Osteoblast (primary cell): Measurements from ENCODE around the gene IGFBP2. TPM values are rescaled to one million over a fixed set of nuclear protein-coding genes. Genes with fewer than 3 reads are reported as not detected.

ENCODE experiments used
- DNase-seq: peaks from one replicate; pipeline ENCODE4 v3.0.0; 2011; ENCODE audit warnings: low spot score, mixed read lengths; ENCODE audit not compliant: insufficient read length; ENCODE audit errors: missing footprints
- H2AFZ ChIP-seq: 2 replicates; pipeline ENCODE4 v1.6.0; 2011; ENCODE audit warnings: mild to moderate bottlenecking, low read length
- H3K27ac ChIP-seq: 2 replicates; pipeline ENCODE4 v1.5.1; 2011; ENCODE audit warnings: mild to moderate bottlenecking, low read depth, low read length, moderate library complexity
- H3K27me3 ChIP-seq: 2 replicates; pipeline ENCODE4 v1.6.0; 2012; ENCODE audit warnings: mild to moderate bottlenecking, control low read depth, inconsistent platforms, low read length, moderate library complexity; ENCODE audit not compliant: insufficient read depth
- H3K36me3 ChIP-seq: 2 replicates; pipeline ENCODE4 v1.5.1; 2011; ENCODE audit warnings: mild to moderate bottlenecking, low read length, control low read depth, moderate library complexity; ENCODE audit not compliant: insufficient read depth
- H3K4me1 ChIP-seq: 2 replicates; pipeline ENCODE4 v1.5.1; 2011; ENCODE audit warnings: mild to moderate bottlenecking, low read length, control low read depth, moderate library complexity; ENCODE audit not compliant: insufficient read depth
- H3K4me2 ChIP-seq: 2 replicates; pipeline ENCODE4 v1.6.0; 2011; ENCODE audit warnings: mild to moderate bottlenecking, low read length; ENCODE audit not compliant: insufficient read depth
- H3K4me3 ChIP-seq: fragments of 200-600 bp; sonication (generic); 3 replicates; pipeline ENCODE4 v1.5.1; 2012; ENCODE audit warnings: mild to moderate bottlenecking, low read length, inconsistent platforms; ENCODE audit not compliant: insufficient read depth
- H3K79me2 ChIP-seq: 2 replicates; pipeline ENCODE4 v1.6.0; 2012; ENCODE audit warnings: mild to moderate bottlenecking, low read length, control low read depth, inconsistent platforms; ENCODE audit not compliant: insufficient read depth
- H3K9me3 ChIP-seq: 2 replicates; pipeline ENCODE4 v1.5.1; 2011; ENCODE audit warnings: low read depth, low read length, control low read depth
- H4K20me1 ChIP-seq: 2 replicates; pipeline ENCODE4 v1.6.0; 2012; ENCODE audit warnings: mild to moderate bottlenecking, low read length, control low read depth; ENCODE audit not compliant: insufficient read depth
- CTCF ChIP-seq: IDR thresholded peaks from 2 replicates; pipeline ENCODE4 v1.5.1; 2011; ENCODE audit warnings: mild to moderate bottlenecking, low read depth, low read length, moderate library complexity; ENCODE audit errors: extremely low read depth
- total RNA-seq: library from RNA; depleted of rRNA; stranded (reverse); fragments of >200 nt; gene quantifications from 2 replicates; pipeline ENCODE4 v1.2.3, GENCODE V29; 2012

IGFBP2 gene
- total RNA-seq, 1 donor = 11.2 TPM

- Histone ChIP-seq H3K9me3 (no peaks in the 10 kb centered on the region), H3K79me2 (no peaks in the 10 kb centered on the region), H3K4me2 (peak overlapping the region; percentile 92), H3K36me3 (no peaks in the 10 kb centered on the region), H3K4me3 (peak overlapping the region; percentile 69), H3K27ac (no peak overlapping the region), H4K20me1 (peaks cover 4% of the 10 kb centered on the region), H2AFZ (no peak overlapping the region), H3K27me3 (peaks cover 72% of the 10 kb centered on the region), H3K4me1 (peaks cover 45% of the 10 kb centered on the region)
- no peak for DNase-seq
- TF ChIP-seq CTCF = no peak
These were observed 61.6 kb downstream of the IGFBP2 start for GRCh38 chr2:216694826-216695217.

- no peak for TF ChIP-seq CTCF
- H3K27me3 ChIP-seq = peaks cover 72% of the 10 kb centered on the region
- no peak within 1 kb of the TSS for H3K27ac ChIP-seq
- H3K79me2 ChIP-seq = no peaks in the 10 kb centered on the region
- H3K9me3 ChIP-seq = no peaks in the 10 kb centered on the region
- H3K4me2 ChIP-seq = peak within 1 kb of the TSS; percentile 92
- peak; percentile 79 for DNase-seq
- H3K4me1 ChIP-seq = peaks cover 48% of the 10 kb centered on the region
- peak within 1 kb of the TSS; percentile 78 for H2AFZ ChIP-seq
- peak within 1 kb of the TSS; percentile 69 for H3K4me3 ChIP-seq
- no peaks in the 10 kb centered on the region for H3K36me3 ChIP-seq
- peaks cover 4% of the 10 kb centered on the region for H4K20me1 ChIP-seq
These were observed 62.2 kb downstream of the IGFBP2 start, which contains the start of gene IGFBP5 for GRCh38 chr2:216695401-216695821. Gene IGFBP5 (minus strand): TSS chr2:216695549. CDS start chr2:216694775, 774 bp downstream.

- peaks cover 69% of the 10 kb centered on the region for H3K27me3 ChIP-seq
- H2AFZ ChIP-seq = no peak overlapping the region
- no peak overlapping the region for H3K4me3 ChIP-seq
- TF ChIP-seq CTCF = no peak
- H3K4me1 ChIP-seq = peaks cover 45% of the 10 kb centered on the region
- DNase-seq = no peak
- H4K20me1 ChIP-seq = peaks cover 4% of the 10 kb centered on the region
- H3K79me2 ChIP-seq = no peaks in the 10 kb centered on the region
- H3K4me2 ChIP-seq = peak overlapping the region; percentile 67
- no peaks in the 10 kb centered on the region for H3K36me3 ChIP-seq
- no peak overlapping the region for H3K27ac ChIP-seq
- no peaks in the 10 kb centered on the region for H3K9me3 ChIP-seq
These were observed 63.1 kb downstream of the IGFBP2 start for GRCh38 chr2:216696321-216696720.

GRCh38 chr2:216696751-216697560, 63.7 kb downstream of the IGFBP2 start:
- Histone ChIP-seq H3K79me2 (no peaks in the 10 kb centered on the region), H3K36me3 (no peaks in the 10 kb centered on the region), H3K4me3 (peak overlapping the region; percentile 46), H3K4me1 (peaks cover 41% of the 10 kb centered on the region), H2AFZ (peak overlapping the region; percentile 73), H3K27me3 (peaks cover 65% of the 10 kb centered on the region), H3K27ac (no peak overlapping the region), H3K9me3 (no peaks in the 10 kb centered on the region), H3K4me2 (peak overlapping the region; percentile 67), H4K20me1 (peaks cover 4% of the 10 kb centered on the region)
- peak; percentile 84 for TF ChIP-seq CTCF
- DNase-seq = peak; percentile 66
